ENCODE data around the gene MYG1. TPM values are rescaled to one million over a fixed set of nuclear protein-coding genes. Genes with fewer than 3 reads are reported as not detected.

Gene MYG1
- total RNA-seq, 1 donor from 2014 or later: 72.5 TPM

- H3K36me3 Mint-ChIP-seq (ENCODE audit: unreplicated experiment): peaks cover 3% of the 10 kb centered on the region
- no peaks in the 10 kb centered on the region for H3K9me3 Mint-ChIP-seq (ENCODE audit: unreplicated experiment)
- no peaks in the 10 kb centered on the region for H3K27me3 Mint-ChIP-seq (ENCODE audit: unreplicated experiment)
- no peak for TF ChIP-seq CTCF (IDR thresholded peaks at IDR 0.05)
- no peaks in the 10 kb centered on the region for H3K4me1 Mint-ChIP-seq (ENCODE audit: unreplicated experiment)
- H3K4me3 Mint-ChIP-seq (ENCODE audit: unreplicated experiment): no peak overlapping the region
- no peak overlapping the region for H3K27ac Mint-ChIP-seq (ENCODE audit: unreplicated experiment)
- DNase-seq (ENCODE audit: extremely low spot score, unreplicated experiment): no peak
Measured at GRCh38 chr12:53276511-53276910, 23.0 kb upstream of the MYG1 start.

GRCh38 chr12:53277981-53278380, 21.5 kb upstream of the MYG1 start:
- peaks cover 3% of the 10 kb centered on the region for H3K36me3 Mint-ChIP-seq (ENCODE audit: unreplicated experiment)
- DNase-seq (ENCODE audit: extremely low spot score, unreplicated experiment): no peak
- H3K27me3 Mint-ChIP-seq (ENCODE audit: unreplicated experiment): no peaks in the 10 kb centered on the region
- no peaks in the 10 kb centered on the region for H3K4me1 Mint-ChIP-seq (ENCODE audit: unreplicated experiment)
- no peak for TF ChIP-seq CTCF (IDR thresholded peaks at IDR 0.05)
- no peak overlapping the region for H3K27ac Mint-ChIP-seq (ENCODE audit: unreplicated experiment)
- no peaks in the 10 kb centered on the region for H3K9me3 Mint-ChIP-seq (ENCODE audit: unreplicated experiment)
- no peak overlapping the region for H3K4me3 Mint-ChIP-seq (ENCODE audit: unreplicated experiment)

- TF ChIP-seq CTCF (IDR thresholded peaks at IDR 0.05): no peak
- peaks cover 3% of the 10 kb centered on the region for H3K36me3 Mint-ChIP-seq (ENCODE audit: unreplicated experiment)
- no peak for DNase-seq (ENCODE audit: extremely low spot score, unreplicated experiment)
- no peaks in the 10 kb centered on the region for H3K27me3 Mint-ChIP-seq (ENCODE audit: unreplicated experiment)
- H3K4me3 Mint-ChIP-seq (ENCODE audit: unreplicated experiment): no peak overlapping the region
- H3K9me3 Mint-ChIP-seq (ENCODE audit: unreplicated experiment): no peaks in the 10 kb centered on the region
- H3K27ac Mint-ChIP-seq (ENCODE audit: unreplicated experiment): no peak overlapping the region
- no peaks in the 10 kb centered on the region for H3K4me1 Mint-ChIP-seq (ENCODE audit: unreplicated experiment)
Measured at GRCh38 chr12:53279283-53279869, 20.1 kb upstream of the MYG1 start.

- no peaks in the 10 kb centered on the region for H3K4me1 Mint-ChIP-seq (ENCODE audit: unreplicated experiment)
- H3K27ac Mint-ChIP-seq (ENCODE audit: unreplicated experiment): no peak overlapping the region
- peaks cover 3% of the 10 kb centered on the region for H3K36me3 Mint-ChIP-seq (ENCODE audit: unreplicated experiment)
- no peaks in the 10 kb centered on the region for H3K27me3 Mint-ChIP-seq (ENCODE audit: unreplicated experiment)
- no peak for DNase-seq (ENCODE audit: extremely low spot score, unreplicated experiment)
- H3K9me3 Mint-ChIP-seq (ENCODE audit: unreplicated experiment): no peaks in the 10 kb centered on the region
- no peak for TF ChIP-seq CTCF (IDR thresholded peaks at IDR 0.05)
- no peak overlapping the region for H3K4me3 Mint-ChIP-seq (ENCODE audit: unreplicated experiment)
Measured at GRCh38 chr12:53279888-53280498, 19.5 kb upstream of the MYG1 start.

GRCh38 chr12:53286448-53286847, 13.0 kb upstream of the MYG1 start:
- Mint-ChIP-seq H3K9me3 (ENCODE audit: unreplicated experiment) (no peaks in the 10 kb centered on the region), H3K4me1 (ENCODE audit: unreplicated experiment) (peaks cover 1% of the 10 kb centered on the region), H3K36me3 (ENCODE audit: unreplicated experiment) (no peaks in the 10 kb centered on the region), H3K4me3 (ENCODE audit: unreplicated experiment) (no peak overlapping the region), H3K27ac (ENCODE audit: unreplicated experiment) (no peak overlapping the region), H3K27me3 (ENCODE audit: unreplicated experiment) (no peaks in the 10 kb centered on the region)
- no peak for TF ChIP-seq CTCF (IDR thresholded peaks at IDR 0.05)
- no peak for DNase-seq (ENCODE audit: extremely low spot score, unreplicated experiment)

Measured in osteocyte (in vitro differentiated cells).